GM18868 (cell line): ENCODE data around the gene TMEM214.
A peak's percentile ranks its signal among the peaks of the same experiment; 100 is the strongest.
"Not testable (repeated sequence)": the region's sequence is repeated elsewhere in the genome, so short reads cannot be mapped to it uniquely, and the experiment has no call there.

Experiments used
- ATAC-seq: cut with Tn5 transposase; IDR thresholded peaks from one replicate; pipeline ENCODE4 v1.9.1; 2021; ENCODE audit warnings: mild to moderate bottlenecking, moderate library complexity; ENCODE audit not compliant: unreplicated experiment

TMEM214 gene

GRCh38 chr2:27065128-27065527 lies 32.4 kb downstream of the TMEM214 start:
- ATAC-seq: no peak

GRCh38 chr2:27067385-27067784 lies 34.6 kb downstream of the TMEM214 start:
- ATAC-seq: no peak

GRCh38 chr2:27069436-27069835 lies 36.7 kb downstream of the TMEM214 start:
- ATAC-seq: no peak

- no peak for ATAC-seq
Measured at GRCh38 chr2:27069961-27070618, 37.3 kb downstream of the TMEM214 start.

GRCh38 chr2:27070653-27071276 lies 38.0 kb downstream of the TMEM214 start:
- ATAC-seq: no peak

GRCh38 chr2:27071277-27071989 lies 38.7 kb downstream of the TMEM214 start, which contains the start of gene OST4:
Gene OST4 (minus strand): TSS chr2:27071654.
- peak; percentile 83 for ATAC-seq

GRCh38 chr2:27071990-27072830 lies 39.4 kb downstream of the TMEM214 start:
- ATAC-seq: peak; percentile 15

- ATAC-seq: no peak
Measured at GRCh38 chr2:27072920-27073319, 40.2 kb downstream of the TMEM214 start.

- no peak for ATAC-seq
Measured at GRCh38 chr2:27073782-27074181, 41.0 kb downstream of the TMEM214 start.

GRCh38 chr2:27074738-27075565 lies 42.2 kb downstream of the TMEM214 start:
- ATAC-seq: no peak

- ATAC-seq: not testable (repeated sequence)
Measured at GRCh38 chr2:27075566-27075871, 42.8 kb downstream of the TMEM214 start.

GRCh38 chr2:27076323-27076722 lies 43.6 kb downstream of the TMEM214 start:
- ATAC-seq: no peak

GRCh38 chr2:27077231-27077630 lies 44.5 kb downstream of the TMEM214 start:
- no peak for ATAC-seq

GRCh38 chr2:27078267-27079194 lies 45.8 kb downstream of the TMEM214 start, which contains the start of gene EMILIN1:
Gene EMILIN1 (plus strand): TSS chr2:27078615. CDS start chr2:27079066, 451 bp downstream.
- no peak for ATAC-seq

GRCh38 chr2:27079233-27080139 lies 46.7 kb downstream of the TMEM214 start:
- no peak for ATAC-seq

- no peak for ATAC-seq
Measured at GRCh38 chr2:27080140-27080469, 47.3 kb downstream of the TMEM214 start.

- ATAC-seq: no peak
Measured at GRCh38 chr2:27080603-27080936, 47.8 kb downstream of the TMEM214 start.

- no peak for ATAC-seq
Measured at GRCh38 chr2:27081984-27082772, 49.4 kb downstream of the TMEM214 start.
